SK-N-SH treated with all-trans-retinoic acid at 6 μM for 48 hours (cell line): Measurements from ENCODE around the gene HEPHL1.
"Not testable (repeated sequence)": the region's sequence is repeated elsewhere in the genome, so short reads cannot be mapped to it uniquely, and the experiment has no call there.

Experiments
- ATAC-seq: fragments of 200-7000 bp; cut with Tn5 transposase; 3 replicates; pipeline ENCODE4 v1.9.1; 2020; ENCODE audit warnings: mild to moderate bottlenecking, moderate library complexity
- OSR1 ChIP-seq: fragments of 250-450 bp; sonication (Bioruptor Pico); IDR thresholded peaks from 2 replicates; pipeline ENCODE4 v1.8.0; 2022; ENCODE audit warnings: moderate library complexity, mild to moderate bottlenecking, inconsistent platforms

HEPHL1 gene

DNA sequence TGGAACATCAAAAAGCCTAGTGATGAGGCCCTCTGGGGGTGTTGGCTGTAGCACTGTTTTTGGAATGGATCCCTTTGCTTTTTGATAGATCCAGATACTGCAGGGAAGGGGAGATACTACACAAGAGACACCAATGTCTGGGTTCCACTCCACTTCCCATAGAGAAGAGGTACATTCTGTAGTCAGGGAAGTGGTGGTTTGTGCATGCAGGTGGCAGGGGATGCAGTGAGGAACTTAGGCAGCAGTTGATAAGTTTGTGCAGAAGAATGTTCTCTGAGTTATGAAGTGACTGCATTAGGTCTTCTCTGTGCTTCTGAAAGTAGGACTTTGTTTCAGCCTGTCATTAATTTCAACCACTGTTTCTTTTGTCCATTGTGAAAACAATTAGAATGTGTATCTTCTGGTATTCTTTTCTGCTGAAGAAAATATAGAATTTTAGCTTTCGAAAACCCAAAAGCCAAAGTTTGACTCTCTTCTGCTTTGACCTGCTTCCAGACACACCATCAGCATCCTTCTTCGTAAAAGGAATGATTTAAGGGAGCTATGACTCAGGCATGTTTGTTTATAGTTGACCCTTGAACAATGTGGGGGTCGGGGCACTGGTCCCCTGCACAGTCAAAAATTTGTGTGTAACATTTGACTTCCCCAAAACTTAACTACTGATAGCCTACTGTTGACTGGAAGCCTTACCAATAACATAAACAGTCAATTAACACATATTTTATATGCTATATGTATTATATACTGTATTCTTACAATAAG, 133.1 kb downstream of the HEPHL1 start:
- no peak for TF ChIP-seq OSR1 (CRISPR knock-in tag)
- ATAC-seq: no peak

DNA sequence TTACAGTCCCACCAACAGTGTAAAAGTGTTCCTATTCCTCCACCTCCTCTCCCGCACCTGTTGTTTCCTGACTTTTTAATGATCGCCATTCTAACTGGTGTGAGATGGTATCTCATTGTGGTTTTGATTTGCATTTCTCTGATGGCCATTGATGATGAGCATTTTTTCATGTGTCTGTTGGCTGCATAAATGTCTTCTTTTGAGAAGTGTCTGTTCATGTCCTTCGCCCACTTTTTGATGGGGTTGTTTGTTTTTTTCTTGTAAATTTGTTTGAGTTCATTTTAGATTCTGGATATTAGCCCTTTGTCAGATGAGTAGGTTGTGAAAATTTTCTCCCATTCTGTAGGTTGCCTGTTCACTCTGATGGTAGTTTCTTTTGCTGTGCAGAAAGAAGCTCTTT, 136.2 kb downstream of the HEPHL1 start:
- not testable (repeated sequence) for ATAC-seq
